Measurements from ENCODE around the gene PRM1.

DNA sequence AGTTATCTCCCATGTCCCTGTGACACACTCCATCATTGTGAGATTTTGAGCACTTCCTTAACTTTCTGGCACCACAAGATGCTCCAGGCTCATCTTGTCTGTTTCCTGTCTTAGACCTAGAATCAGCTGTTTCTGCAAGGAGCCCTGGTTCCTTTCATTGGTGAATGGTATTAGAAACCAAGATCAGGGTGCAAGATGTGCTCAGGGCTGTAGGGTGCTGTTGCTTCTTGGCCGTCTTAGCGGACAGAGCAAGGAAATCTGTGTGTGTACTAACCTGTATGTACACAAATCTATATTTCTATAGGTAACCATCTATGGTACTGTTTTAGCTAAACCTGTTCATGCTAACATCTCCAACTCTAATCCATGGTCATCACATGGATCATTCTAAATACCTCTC, 8.1 kb upstream of the PRM1 start:
- TF ChIP-seq, protein P1, sequence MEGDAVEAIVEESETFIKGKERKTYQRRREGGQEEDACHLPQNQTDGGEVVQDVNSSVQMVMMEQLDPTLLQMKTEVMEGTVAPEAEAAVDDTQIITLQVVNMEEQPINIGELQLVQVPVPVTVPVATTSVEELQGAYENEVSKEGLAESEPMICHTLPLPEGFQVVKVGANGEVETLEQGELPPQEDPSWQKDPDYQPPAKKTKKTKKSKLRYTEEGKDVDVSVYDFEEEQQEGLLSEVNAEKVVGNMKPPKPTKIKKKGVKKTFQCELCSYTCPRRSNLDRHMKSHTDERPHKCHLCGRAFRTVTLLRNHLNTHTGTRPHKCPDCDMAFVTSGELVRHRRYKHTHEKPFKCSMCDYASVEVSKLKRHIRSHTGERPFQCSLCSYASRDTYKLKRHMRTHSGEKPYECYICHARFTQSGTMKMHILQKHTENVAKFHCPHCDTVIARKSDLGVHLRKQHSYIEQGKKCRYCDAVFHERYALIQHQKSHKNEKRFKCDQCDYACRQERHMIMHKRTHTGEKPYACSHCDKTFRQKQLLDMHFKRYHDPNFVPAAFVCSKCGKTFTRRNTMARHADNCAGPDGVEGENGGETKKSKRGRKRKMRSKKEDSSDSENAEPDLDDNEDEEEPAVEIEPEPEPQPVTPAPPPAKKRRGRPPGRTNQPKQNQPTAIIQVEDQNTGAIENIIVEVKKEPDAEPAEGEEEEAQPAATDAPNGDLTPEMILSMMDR (conservative IDR thresholded peaks at IDR 0.05; ENCODE audit: low read depth, low read length) = no peak
- no peak for TF ChIP-seq EZH2 (IDR thresholded peaks at IDR 0.05; ENCODE audit: borderline replicate concordance, low read depth, low read length, poor library complexity, severe bottlenecking)
